NB4 (cell line): Measurements from ENCODE around the gene CORO1C.

ENCODE experiments used
- CTCF ChIP-seq: IDR thresholded peaks from one replicate; pipeline ENCODE4 v1.5.1; 2012; ENCODE audit warnings: low read depth, low read length
- MYC ChIP-seq: IDR thresholded peaks from 2 replicates; pipeline ENCODE4 v1.6.1; 2011; ENCODE audit warnings: low read depth, low read length
- POLR2A ChIP-seq: IDR thresholded peaks from 2 replicates; pipeline ENCODE4 v1.6.1; 2011; ENCODE audit warnings: mild to moderate bottlenecking; ENCODE audit not compliant: insufficient read length; ENCODE audit errors: extremely low read depth

- no peak for TF ChIP-seq CTCF
- TF ChIP-seq POLR2A: no peak
- no peak for TF ChIP-seq MYC
These were observed 81.6 kb downstream of the CORO1C start for GRCh38 chr12:108649669-108650068.
